GM19467 (cell line): ENCODE results near the gene DIP2A.

Experiments
- ATAC-seq: cut with Tn5 transposase; IDR thresholded peaks from one replicate; pipeline ENCODE4 v1.9.1; 2021; ENCODE audit warnings: mild to moderate bottlenecking, moderate library complexity; ENCODE audit not compliant: unreplicated experiment

DIP2A gene

DNA sequence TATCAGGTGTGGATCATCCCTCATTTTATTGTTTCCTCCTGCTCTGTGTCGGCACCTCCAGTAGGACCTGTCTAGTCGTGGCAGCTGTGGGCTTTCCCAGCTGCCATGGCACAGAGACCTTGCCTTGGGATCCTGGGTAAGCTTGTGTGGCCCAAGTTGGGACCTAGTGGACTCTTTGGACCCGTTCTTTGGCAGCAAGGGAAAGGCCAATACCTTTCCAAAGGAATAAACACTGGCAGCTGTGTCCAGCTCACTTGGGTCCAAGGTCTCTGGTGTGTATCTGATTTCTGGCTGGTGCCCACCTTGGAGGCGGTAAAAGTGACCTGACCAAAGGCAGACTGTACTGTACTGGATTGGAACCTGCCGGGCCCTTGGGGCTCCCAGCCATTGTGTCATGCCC lies 21.8 kb downstream of the DIP2A start:
- no peak for ATAC-seq

GRCh38 chr21:46482225-46482845 lies 23.6 kb downstream of the DIP2A start:
- ATAC-seq: no peak

- no peak for ATAC-seq
Observed at GRCh38 chr21:46482846-46483231, 24.1 kb downstream of the DIP2A start.

GRCh38 chr21:46483300-46484295 lies 24.9 kb downstream of the DIP2A start:
- ATAC-seq: no peak

DNA sequence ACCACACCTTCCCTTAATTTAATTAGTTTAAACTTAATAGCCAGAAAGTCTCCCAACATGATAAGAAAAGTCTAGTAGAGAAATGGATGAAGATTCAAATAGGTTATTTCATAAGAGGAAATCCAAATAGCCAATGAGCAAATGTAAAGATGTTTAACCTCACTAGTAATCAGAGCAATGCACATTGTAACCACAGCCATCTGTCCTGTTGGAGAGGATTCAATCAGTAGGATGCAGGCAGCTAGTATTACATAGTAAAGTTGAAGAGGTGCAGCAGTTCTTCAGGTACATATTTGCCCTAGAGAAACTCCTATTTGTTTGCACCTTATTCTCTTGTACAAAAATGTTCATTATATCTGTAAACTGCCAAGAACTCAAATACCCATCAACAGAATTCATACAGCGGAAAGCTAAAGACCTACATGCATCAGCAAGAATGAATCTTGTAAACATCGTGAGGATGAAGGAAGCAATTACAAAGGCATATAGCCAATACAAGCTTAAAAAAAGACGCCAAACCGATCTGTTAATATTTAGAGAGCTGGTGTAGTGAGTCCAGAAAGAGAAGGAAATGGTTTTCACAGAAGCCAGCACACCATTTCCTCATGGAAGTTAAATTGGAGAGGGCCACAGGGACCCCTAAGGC lies 27.9 kb downstream of the DIP2A start:
- ATAC-seq: no peak

- ATAC-seq: no peak
Observed at GRCh38 chr21:46489162-46489663, 30.5 kb downstream of the DIP2A start.

GRCh38 chr21:46489800-46490199 lies 31.1 kb downstream of the DIP2A start:
- no peak for ATAC-seq

DNA sequence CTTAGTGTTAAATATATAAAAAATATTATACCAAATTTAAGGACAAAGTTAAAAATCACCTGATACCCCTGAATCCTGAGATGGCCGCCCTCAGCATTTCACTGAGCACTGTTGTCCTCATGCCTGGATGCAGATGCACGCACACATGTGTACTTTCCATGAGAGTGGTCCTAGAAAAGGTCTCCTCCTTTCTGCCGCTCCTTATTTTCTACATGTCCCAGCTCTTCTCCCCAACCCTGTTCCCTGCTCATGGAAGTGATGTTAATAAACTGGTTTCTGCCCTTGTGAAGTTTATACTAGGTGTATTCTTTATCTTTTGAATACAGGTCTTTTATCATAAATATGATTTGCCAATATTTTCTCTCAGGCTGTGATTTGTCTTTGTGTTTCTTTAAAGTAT lies 32.9 kb downstream of the DIP2A start:
- ATAC-seq: no peak

DNA sequence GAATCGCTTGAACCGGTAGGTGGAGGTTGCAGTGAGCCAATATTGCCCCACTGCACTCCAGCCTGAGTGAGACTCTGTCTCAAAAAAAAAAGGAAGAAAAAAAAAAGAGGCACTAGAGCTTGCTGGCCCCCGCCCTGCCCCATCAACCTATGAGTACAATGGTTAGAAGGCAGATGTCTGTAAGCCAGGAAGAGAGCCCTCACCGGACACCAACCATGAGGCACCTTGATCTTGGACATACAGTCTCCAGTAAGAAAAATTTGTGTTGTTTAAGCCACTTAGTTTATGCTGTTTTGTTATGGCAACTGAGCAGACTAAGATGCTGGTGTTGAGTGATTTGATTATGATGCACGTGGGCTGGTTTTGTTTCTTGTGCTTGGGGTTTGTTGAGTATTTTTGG lies 34.2 kb downstream of the DIP2A start:
- no peak for ATAC-seq

DNA sequence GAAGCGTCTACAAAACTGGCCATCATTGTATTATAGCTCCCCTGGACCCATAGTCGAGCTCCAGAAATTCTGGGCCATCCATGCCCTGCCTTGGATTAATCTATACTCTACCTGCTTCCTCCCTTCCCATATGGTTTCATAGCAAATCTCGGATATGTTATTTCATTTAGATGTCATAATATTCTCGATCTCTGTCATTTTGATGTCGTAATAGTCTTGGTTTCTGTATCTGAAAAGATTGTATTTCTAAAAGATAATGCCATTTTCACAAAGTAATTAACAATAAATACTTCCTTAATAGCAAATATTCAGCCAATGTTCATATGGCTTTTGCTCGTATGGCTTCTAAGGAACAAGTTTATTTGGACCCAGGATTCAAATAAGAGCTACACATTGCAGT lies 35.1 kb downstream of the DIP2A start:
- ATAC-seq: no peak

GRCh38 chr21:46498335-46499050 lies 39.8 kb downstream of the DIP2A start:
- ATAC-seq: no peak

DNA sequence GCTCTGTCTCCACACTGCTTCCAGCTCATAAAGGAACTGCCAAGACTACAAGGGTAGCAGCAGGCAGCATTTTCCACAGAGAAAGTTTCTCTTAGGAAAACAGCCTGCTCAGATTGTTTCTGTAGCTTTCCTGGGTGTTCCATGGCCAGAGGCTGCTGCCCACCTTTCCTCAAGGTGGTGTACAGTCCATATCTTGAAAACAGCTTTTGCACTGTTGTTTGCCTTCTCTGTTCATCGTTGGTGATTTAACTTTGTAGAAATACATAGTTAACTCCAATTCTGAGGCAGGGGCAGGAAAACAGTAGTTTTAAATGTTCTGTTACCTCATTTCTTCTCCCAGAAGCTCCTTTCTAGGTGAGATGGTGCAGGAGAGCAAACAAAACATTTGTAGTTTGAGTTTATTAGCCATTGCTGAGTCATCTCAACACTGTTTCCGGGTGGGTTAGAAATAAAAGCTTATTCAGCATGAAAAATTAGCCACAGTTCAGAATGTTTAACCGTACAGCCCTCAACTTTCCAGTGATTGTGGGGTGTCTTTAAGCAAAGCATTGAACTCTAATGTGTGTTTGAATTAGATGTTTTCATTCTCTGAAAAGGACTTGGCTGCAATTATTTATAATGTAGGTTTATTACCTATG lies 41.7 kb downstream of the DIP2A start:
- ATAC-seq: no peak

- no peak for ATAC-seq
Observed at GRCh38 chr21:46503922-46504550, 45.3 kb downstream of the DIP2A start.

DNA sequence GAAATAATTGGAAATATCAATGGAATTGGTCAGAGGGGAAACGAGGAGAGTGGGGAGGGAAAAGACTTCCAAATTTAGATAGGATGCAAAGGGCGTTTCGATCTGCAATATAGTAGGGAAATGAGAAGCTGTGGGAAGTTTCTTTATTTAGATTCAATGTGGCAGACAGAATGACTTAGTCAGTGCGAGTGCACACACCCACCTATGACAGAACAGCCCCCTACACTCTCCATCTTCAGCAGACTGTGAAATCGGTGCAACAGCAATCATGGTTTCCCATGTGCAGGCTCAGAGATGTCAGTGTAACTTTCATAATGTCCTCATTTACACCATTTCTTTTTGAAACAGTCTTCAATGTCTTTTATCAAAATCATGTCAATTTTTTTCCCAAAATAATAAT lies 46.0 kb downstream of the DIP2A start:
- ATAC-seq: no peak

GRCh38 chr21:46507562-46507961 lies 48.9 kb downstream of the DIP2A start:
- no peak for ATAC-seq

DNA sequence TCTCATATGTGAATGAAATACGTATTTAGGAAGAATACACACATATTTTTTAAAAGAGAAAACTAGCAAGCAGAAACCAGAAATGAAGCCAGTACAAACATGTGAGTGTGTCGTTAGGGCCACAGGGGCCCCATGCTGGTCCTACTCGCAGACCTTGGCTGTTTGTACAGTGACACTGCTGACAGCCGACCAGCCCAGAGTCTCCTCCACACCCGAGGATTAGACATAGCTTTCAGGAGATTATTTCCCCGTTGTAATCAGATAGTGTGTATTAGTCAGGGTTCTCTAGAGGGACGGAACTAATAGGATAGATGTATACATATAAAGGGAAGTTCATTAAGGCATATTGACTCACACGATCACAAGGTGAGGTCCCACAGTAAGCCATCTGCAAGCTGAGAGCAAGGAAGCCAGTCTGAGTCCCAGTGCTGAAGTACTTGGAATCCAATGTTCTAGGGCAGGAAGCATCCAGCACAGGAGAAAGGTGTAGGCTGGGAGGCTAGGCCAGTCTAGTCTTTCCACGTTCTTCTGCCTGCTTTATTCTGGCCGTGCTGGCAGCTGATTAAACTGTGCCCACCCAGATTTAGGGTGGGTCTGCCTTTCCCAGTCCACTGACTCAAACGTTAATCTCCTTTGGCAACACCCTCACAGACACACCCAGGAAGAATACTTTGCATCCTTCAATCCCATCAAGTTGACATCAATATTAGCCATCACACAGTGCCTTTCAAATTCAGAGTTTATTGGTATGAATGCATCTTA lies 51.2 kb downstream of the DIP2A start:
- ATAC-seq: no peak

GRCh38 chr21:46515109-46515508 lies 56.4 kb downstream of the DIP2A start:
- no peak for ATAC-seq

GRCh38 chr21:46516068-46516467 lies 57.4 kb downstream of the DIP2A start:
- ATAC-seq: no peak

GRCh38 chr21:46517361-46517760 lies 58.7 kb downstream of the DIP2A start:
- ATAC-seq: no peak
